Nephron (organoid): ENCODE data around the gene CDS1.

Source experiments
- H3K27ac Mint-ChIP-seq, 3 experiments: 2 replicates each; pipeline ENCODE4 v1.8.0; 2020; ENCODE audit warnings: mixed read lengths in 3 of 3, mild to moderate bottlenecking in 2 of 3, moderate library complexity in 1 of 3
- H3K27me3 Mint-ChIP-seq: 2 replicates; pipeline ENCODE4 v1.8.0; 2021; ENCODE audit warnings: low read depth, mild to moderate bottlenecking, moderate library complexity, mixed read lengths
- H3K36me3 Mint-ChIP-seq: 2 replicates; pipeline ENCODE4 v1.8.0; 2020; ENCODE audit warnings: low read depth, mixed read lengths
- H3K4me1 Mint-ChIP-seq: 2 replicates; pipeline ENCODE4 v1.8.0; 2020; ENCODE audit warnings: mixed read lengths
- H3K4me3 Mint-ChIP-seq, 3 experiments: 2 replicates each; pipeline ENCODE4 v1.8.0; 2020; ENCODE audit warnings: mild to moderate bottlenecking in 3 of 3, mixed read lengths in 3 of 3, moderate library complexity in 2 of 3
- H3K9me3 Mint-ChIP-seq: 2 replicates; pipeline ENCODE4 v1.8.0; 2020; ENCODE audit warnings: mixed read lengths
- CTCF ChIP-seq, 3 experiments: fragments of 200-600 bp; sonication (generic); IDR thresholded peaks; one replicate each; pipeline ENCODE4 v1.5.0; 2021; ENCODE audit warnings: antibody characterized with exemption in 3 of 3; ENCODE audit not compliant: unreplicated experiment in 3 of 3

Gene CDS1

GRCh38 chr4:84666439-84666838 is 83.5 kb downstream of the CDS1 start:
- peaks cover 61% of the 10 kb centered on the region for H3K36me3 Mint-ChIP-seq
- H3K9me3 Mint-ChIP-seq = peaks cover 12% of the 10 kb centered on the region
- no peak for TF ChIP-seq CTCF (IDR thresholded peaks at IDR 0.05; ENCODE audit: unreplicated experiment in 3 of 3)

GRCh38 chr4:84669201-84669600 is 86.3 kb downstream of the CDS1 start:
- H3K9me3 Mint-ChIP-seq = peaks cover 12% of the 10 kb centered on the region
- TF ChIP-seq CTCF (IDR thresholded peaks at IDR 0.05; ENCODE audit: unreplicated experiment in 3 of 3) = no peak
- peaks cover 76% of the 10 kb centered on the region for H3K36me3 Mint-ChIP-seq
- H3K27me3 Mint-ChIP-seq = no peaks in the 10 kb centered on the region
- H3K4me3 Mint-ChIP-seq = no peak overlapping the region
- H3K4me1 Mint-ChIP-seq = no peaks in the 10 kb centered on the region
- no peak overlapping the region for H3K27ac Mint-ChIP-seq

More at GRCh38 chr4:84666439-84666838, 83.5 kb downstream of the CDS1 start:
- H3K27me3 Mint-ChIP-seq = no peaks in the 10 kb centered on the region
- H3K27ac Mint-ChIP-seq = no peak overlapping the region
- H3K4me3 Mint-ChIP-seq = no peak overlapping the region
- H3K4me1 Mint-ChIP-seq = no peaks in the 10 kb centered on the region

DNA sequence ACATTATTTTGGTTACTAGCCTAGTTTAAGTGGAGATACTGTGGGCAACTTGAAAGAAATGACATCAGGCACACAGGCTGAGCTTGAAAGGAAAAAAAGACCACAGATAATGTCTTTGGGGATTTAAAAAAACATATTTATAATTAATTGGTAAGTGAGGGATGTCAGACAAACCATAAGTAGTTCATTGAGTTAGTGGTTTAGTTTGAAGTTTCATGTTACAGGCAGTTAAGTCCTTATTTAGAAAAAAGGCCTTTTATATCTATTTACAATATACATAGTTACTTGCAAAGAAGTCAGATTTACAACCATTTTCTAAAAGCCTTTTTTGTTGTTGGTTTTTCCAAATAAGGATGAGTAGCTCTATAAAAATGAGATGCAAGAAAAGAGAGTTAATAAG is 89.2 kb downstream of the CDS1 start:
- no peaks in the 10 kb centered on the region for H3K9me3 Mint-ChIP-seq
- H3K4me3 Mint-ChIP-seq = no peak overlapping the region
- H3K4me1 Mint-ChIP-seq = no peaks in the 10 kb centered on the region
- peaks cover 74% of the 10 kb centered on the region for H3K36me3 Mint-ChIP-seq
- no peak for TF ChIP-seq CTCF (IDR thresholded peaks at IDR 0.05; ENCODE audit: unreplicated experiment in 3 of 3)
- H3K27ac Mint-ChIP-seq = no peak overlapping the region
- H3K27me3 Mint-ChIP-seq = no peaks in the 10 kb centered on the region

- no peak overlapping the region for H3K4me3 Mint-ChIP-seq
These were observed 90.7 kb downstream of the CDS1 start for GRCh38 chr4:84673475-84674240.

GRCh38 chr4:84677093-84677492 is 94.2 kb downstream of the CDS1 start:
- Mint-ChIP-seq H3K36me3 (peaks cover 76% of the 10 kb centered on the region), H3K27ac (no peak overlapping the region), H3K27me3 (no peaks in the 10 kb centered on the region), H3K9me3 (no peaks in the 10 kb centered on the region), H3K4me3 (no peak overlapping the region), H3K4me1 (peaks cover 18% of the 10 kb centered on the region)
- no peak for TF ChIP-seq CTCF (IDR thresholded peaks at IDR 0.05; ENCODE audit: unreplicated experiment in 3 of 3)

More at GRCh38 chr4:84673475-84674240, 90.7 kb downstream of the CDS1 start:
- Mint-ChIP-seq H3K27me3 (no peaks in the 10 kb centered on the region), H3K36me3 (peaks cover 76% of the 10 kb centered on the region), H3K4me1 (no peaks in the 10 kb centered on the region), H3K9me3 (no peaks in the 10 kb centered on the region), H3K27ac (no peak overlapping the region)
- TF ChIP-seq CTCF (IDR thresholded peaks at IDR 0.05; ENCODE audit: unreplicated experiment in 3 of 3) = no peak

GRCh38 chr4:84677995-84678394 is 95.1 kb downstream of the CDS1 start:
- Mint-ChIP-seq H3K9me3 (no peaks in the 10 kb centered on the region), H3K36me3 (peaks cover 70% of the 10 kb centered on the region), H3K4me3 (no peak overlapping the region), H3K27me3 (no peaks in the 10 kb centered on the region), H3K4me1 (peaks cover 19% of the 10 kb centered on the region), H3K27ac (no peak overlapping the region)
- TF ChIP-seq CTCF (IDR thresholded peaks at IDR 0.05; ENCODE audit: unreplicated experiment in 3 of 3) = no peak
